HepG2 (cell line): ENCODE measurements around the gene KLRK1. TPM values are rescaled to one million over a fixed set of nuclear protein-coding genes. Genes with fewer than 3 reads are reported as not detected.

Source experiments
- CCDC6 ChIP-seq: sonication (generic); formaldehyde crosslinking; IDR thresholded peaks from 2 replicates; pipeline ENCODE4 v1.8.1; 2022; ENCODE audit warnings: mild to moderate bottlenecking, missing genetic modification reagents, moderate library complexity
- CEBPG ChIP-seq: IDR thresholded peaks from 2 replicates; pipeline ENCODE4 v1.6.1; 2016
- ETV6 ChIP-seq: sonication (generic); formaldehyde crosslinking; conservative IDR thresholded peaks from 2 replicates; pipeline ENCODE4 v1.4.0; 2020; ENCODE audit warnings: missing genetic modification reagents
- FOXK1 ChIP-seq: sonication (generic); formaldehyde crosslinking; IDR thresholded peaks from 2 replicates; pipeline ENCODE4 v1.4.0; 2020; ENCODE audit warnings: low read depth, missing genetic modification reagents, borderline replicate concordance
- SMC3 ChIP-seq: IDR thresholded peaks from 2 replicates; pipeline ENCODE4 v1.6.1; 2011; ENCODE audit warnings: low read length, improper control_type of control experiment
- SRY ChIP-seq: sonication (generic); formaldehyde crosslinking; IDR thresholded peaks from 2 replicates; pipeline ENCODE4 v1.8.0; 2022; ENCODE audit warnings: mild to moderate bottlenecking, missing genetic modification reagents
- ZNF205 ChIP-seq: IDR thresholded peaks from 2 replicates; pipeline ENCODE4 v1.6.1; 2018; ENCODE audit warnings: missing biosample characterization, missing genetic modification reagents
- ZNF549 ChIP-seq: sonication (generic); formaldehyde crosslinking; IDR thresholded peaks from 2 replicates; pipeline ENCODE4 v1.5.0; 2020; ENCODE audit warnings: missing genetic modification reagents
- ZNF737 ChIP-seq: sonication (generic); formaldehyde crosslinking; IDR thresholded peaks from 2 replicates; pipeline ENCODE4 v1.5.0; 2020; ENCODE audit warnings: missing genetic modification reagents, mild to moderate bottlenecking, borderline replicate concordance
- ZNF761 ChIP-seq: sonication (generic); formaldehyde crosslinking; conservative IDR thresholded peaks from 2 replicates; pipeline ENCODE4 v1.4.0; 2020; ENCODE audit warnings: mild to moderate bottlenecking, missing genetic modification reagents
- ZNF775 ChIP-seq: sonication (generic); formaldehyde crosslinking; IDR thresholded peaks from 2 replicates; pipeline ENCODE4 v1.4.0; 2020; ENCODE audit warnings: missing genetic modification reagents, mild to moderate bottlenecking, moderate library complexity, borderline replicate concordance
- ZNF879 ChIP-seq: sonication (generic); formaldehyde crosslinking; IDR thresholded peaks from 2 replicates; pipeline ENCODE4 v1.8.1; 2023; ENCODE audit warnings: missing genetic modification reagents
- polyA plus RNA-seq, 8 experiments: library from polyadenylated mRNA; depleted of rRNA in 3 of 8; stranded (reverse) in 7 of 8; unstranded in 1 of 8; fragments of >200 nt; fragmentation: Illumina TruSeq in 4 of 8; extraction: Trizol in 4 of 8; gene quantifications; 2 replicates each; pipeline versions ENCODE4 v1.2.1 to v1.2.3, GENCODE V29; 2011 to 2016; ENCODE audit warnings: low read depth in 4 of 8, missing spikeins in 1 of 8, mixed read lengths in 1 of 8; ENCODE audit not compliant: insufficient read depth in 1 of 8
- total RNA-seq, 5 experiments: library from RNA; depleted of rRNA; stranded (reverse); fragments of >200 nt; fragmentation: Illumina TruSeq; extraction: Trizol; gene quantifications; 2 replicates each; pipeline ENCODE4 v1.2.3, GENCODE V29; 2016; ENCODE audit warnings: low read depth in 1 of 5
- TF ChIP-seq, protein P1 (sequence below): sonication (generic); formaldehyde crosslinking; IDR thresholded peaks from 2 replicates; pipeline ENCODE4 v1.5.1; 2020; ENCODE audit warnings: mild to moderate bottlenecking, missing genetic modification reagents, borderline replicate concordance
- TF ChIP-seq, protein P2 (sequence below): sonication (generic); formaldehyde crosslinking; IDR thresholded peaks from 2 replicates; pipeline ENCODE4 v1.8.0; 2023; ENCODE audit warnings: mild to moderate bottlenecking, missing genetic modification reagents
- TF ChIP-seq, protein P3 (sequence below): sonication (generic); formaldehyde crosslinking; IDR thresholded peaks from 2 replicates; pipeline ENCODE4 v1.4.0; 2020; ENCODE audit warnings: mild to moderate bottlenecking, missing genetic modification reagents, borderline replicate concordance
- TF ChIP-seq, protein P4 (sequence below): sonication (generic); formaldehyde crosslinking; IDR thresholded peaks from 2 replicates; pipeline ENCODE4 v1.5.0; 2020; ENCODE audit warnings: missing genetic modification reagents
- TF ChIP-seq, protein P5 (sequence below): sonication (generic); formaldehyde crosslinking; IDR thresholded peaks from 2 replicates; pipeline ENCODE4 v1.8.1; 2023; ENCODE audit warnings: mild to moderate bottlenecking, missing genetic modification reagents

Gene KLRK1
- total and polyA plus RNA-seq, 2 of the 13 experiments (the other 11 are each of a cell fraction or from before 2014, with no cell fraction given): not detected

DNA sequence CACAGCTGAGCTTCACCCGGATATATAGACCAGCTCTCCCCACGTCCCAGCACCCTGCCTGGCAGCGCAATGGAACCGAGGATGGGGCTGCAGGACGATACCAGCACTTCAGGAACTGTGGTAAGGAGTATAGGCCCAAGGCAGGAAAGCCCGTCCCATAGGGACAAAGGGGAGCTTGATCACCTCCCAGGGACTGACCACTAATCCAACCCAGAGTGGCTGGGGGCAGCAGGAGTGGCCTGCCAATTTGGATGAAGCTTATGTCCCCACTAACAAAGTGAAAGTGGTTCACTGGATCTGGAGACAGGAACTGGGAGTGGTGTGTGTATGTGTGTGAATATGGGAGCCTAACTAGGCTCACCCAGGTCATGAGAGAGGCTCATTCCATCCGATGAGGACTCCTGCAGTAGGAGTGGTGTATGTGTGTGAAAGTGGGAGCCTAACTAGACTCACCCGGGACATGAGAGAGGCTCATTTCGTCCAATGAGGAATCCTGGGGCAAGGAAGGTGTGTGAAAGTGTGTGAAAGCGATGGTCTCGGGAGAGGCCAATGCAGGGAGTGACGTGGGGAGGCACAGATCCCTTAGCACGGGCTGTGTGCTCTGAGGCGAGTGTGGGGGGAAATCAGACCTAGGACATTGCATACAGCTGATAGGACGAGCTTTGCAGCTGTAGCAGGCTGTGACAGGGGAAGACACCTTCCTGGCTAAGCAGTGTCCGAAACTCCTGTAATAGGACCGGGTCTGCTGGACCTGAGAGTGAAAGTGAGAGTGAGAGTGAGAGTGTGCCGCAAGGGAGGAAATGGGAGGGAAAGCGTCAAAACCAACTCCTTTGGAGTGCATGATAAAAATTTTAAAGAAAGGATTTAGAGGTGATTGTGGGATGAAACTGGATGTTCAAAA, 25.7 kb downstream of the KLRK1 start (continued):
- TF ChIP-seq, protein P1, sequence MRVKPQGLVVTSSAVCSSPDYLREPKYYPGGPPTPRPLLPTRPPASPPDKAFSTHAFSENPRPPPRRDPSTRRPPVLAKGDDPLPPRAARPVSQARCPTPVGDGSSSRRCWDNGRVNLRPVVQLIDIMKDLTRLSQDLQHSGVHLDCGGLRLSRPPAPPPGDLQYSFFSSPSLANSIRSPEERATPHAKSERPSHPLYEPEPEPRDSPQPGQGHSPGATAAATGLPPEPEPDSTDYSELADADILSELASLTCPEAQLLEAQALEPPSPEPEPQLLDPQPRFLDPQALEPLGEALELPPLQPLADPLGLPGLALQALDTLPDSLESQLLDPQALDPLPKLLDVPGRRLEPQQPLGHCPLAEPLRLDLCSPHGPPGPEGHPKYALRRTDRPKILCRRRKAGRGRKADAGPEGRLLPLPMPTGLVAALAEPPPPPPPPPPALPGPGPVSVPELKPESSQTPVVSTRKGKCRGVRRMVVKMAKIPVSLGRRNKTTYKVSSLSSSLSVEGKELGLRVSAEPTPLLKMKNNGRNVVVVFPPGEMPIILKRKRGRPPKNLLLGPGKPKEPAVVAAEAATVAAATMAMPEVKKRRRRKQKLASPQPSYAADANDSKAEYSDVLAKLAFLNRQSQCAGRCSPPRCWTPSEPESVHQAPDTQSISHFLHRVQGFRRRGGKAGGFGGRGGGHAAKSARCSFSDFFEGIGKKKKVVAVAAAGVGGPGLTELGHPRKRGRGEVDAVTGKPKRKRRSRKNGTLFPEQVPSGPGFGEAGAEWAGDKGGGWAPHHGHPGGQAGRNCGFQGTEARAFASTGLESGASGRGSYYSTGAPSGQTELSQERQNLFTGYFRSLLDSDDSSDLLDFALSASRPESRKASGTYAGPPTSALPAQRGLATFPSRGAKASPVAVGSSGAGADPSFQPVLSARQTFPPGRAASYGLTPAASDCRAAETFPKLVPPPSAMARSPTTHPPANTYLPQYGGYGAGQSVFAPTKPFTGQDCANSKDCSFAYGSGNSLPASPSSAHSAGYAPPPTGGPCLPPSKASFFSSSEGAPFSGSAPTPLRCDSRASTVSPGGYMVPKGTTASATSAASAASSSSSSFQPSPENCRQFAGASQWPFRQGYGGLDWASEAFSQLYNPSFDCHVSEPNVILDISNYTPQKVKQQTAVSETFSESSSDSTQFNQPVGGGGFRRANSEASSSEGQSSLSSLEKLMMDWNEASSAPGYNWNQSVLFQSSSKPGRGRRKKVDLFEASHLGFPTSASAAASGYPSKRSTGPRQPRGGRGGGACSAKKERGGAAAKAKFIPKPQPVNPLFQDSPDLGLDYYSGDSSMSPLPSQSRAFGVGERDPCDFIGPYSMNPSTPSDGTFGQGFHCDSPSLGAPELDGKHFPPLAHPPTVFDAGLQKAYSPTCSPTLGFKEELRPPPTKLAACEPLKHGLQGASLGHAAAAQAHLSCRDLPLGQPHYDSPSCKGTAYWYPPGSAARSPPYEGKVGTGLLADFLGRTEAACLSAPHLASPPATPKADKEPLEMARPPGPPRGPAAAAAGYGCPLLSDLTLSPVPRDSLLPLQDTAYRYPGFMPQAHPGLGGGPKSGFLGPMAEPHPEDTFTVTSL (CRISPR knock-in tag): no peak
- TF ChIP-seq ZNF879 (CRISPR knock-in tag) (no peak), CCDC6 (CRISPR knock-in tag) (no peak; the same call in 1 of the 2 replicates), SRY (CRISPR knock-in tag) (0 out of 2 replicates have a peak, but pooled peaks have one; percentile 52), ZNF775 (CRISPR knock-in tag) (no peak), FOXK1 (CRISPR knock-in tag) (no peak), CEBPG (CRISPR knock-in tag) (no peak), ZNF549 (no peak), ETV6 (no peak), ZNF761 (CRISPR knock-in tag) (no peak), ZNF737 (CRISPR knock-in tag) (no peak), SMC3 (no peak), ZNF205 (CRISPR knock-in tag) (no peak)
- TF ChIP-seq, protein P2, sequence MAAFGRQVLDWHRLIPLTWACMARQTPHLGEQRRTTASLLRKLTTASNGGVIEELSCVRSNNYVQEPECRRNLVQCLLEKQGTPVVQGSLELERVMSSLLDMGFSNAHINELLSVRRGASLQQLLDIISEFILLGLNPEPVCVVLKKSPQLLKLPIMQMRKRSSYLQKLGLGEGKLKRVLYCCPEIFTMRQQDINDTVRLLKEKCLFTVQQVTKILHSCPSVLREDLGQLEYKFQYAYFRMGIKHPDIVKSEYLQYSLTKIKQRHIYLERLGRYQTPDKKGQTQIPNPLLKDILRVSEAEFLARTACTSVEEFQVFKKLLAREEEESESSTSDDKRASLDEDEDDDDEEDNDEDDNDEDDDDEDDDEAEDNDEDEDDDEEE (CRISPR knock-in tag): no peak
- TF ChIP-seq, protein P3, sequence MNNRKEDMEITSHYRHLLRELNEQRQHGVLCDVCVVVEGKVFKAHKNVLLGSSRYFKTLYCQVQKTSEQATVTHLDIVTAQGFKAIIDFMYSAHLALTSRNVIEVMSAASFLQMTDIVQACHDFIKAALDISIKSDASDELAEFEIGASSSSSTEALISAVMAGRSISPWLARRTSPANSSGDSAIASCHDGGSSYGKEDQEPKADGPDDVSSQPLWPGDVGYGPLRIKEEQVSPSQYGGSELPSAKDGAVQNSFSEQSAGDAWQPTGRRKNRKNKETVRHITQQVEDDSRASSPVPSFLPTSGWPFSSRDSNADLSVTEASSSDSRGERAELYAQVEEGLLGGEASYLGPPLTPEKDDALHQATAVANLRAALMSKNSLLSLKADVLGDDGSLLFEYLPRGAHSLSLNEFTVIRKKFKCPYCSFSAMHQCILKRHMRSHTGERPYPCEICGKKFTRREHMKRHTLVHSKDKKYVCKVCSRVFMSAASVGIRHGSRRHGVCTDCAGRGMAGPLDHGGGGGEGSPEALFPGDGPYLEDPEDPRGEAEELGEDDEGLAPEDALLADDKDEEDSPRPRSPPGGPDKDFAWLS (CRISPR knock-in tag): no peak
- TF ChIP-seq, protein P4, sequence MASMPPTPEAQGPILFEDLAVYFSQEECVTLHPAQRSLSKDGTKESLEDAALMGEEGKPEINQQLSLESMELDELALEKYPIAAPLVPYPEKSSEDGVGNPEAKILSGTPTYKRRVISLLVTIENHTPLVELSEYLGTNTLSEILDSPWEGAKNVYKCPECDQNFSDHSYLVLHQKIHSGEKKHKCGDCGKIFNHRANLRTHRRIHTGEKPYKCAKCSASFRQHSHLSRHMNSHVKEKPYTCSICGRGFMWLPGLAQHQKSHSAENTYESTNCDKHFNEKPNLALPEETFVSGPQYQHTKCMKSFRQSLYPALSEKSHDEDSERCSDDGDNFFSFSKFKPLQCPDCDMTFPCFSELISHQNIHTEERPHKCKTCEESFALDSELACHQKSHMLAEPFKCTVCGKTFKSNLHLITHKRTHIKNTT: no peak
- TF ChIP-seq, protein P5, sequence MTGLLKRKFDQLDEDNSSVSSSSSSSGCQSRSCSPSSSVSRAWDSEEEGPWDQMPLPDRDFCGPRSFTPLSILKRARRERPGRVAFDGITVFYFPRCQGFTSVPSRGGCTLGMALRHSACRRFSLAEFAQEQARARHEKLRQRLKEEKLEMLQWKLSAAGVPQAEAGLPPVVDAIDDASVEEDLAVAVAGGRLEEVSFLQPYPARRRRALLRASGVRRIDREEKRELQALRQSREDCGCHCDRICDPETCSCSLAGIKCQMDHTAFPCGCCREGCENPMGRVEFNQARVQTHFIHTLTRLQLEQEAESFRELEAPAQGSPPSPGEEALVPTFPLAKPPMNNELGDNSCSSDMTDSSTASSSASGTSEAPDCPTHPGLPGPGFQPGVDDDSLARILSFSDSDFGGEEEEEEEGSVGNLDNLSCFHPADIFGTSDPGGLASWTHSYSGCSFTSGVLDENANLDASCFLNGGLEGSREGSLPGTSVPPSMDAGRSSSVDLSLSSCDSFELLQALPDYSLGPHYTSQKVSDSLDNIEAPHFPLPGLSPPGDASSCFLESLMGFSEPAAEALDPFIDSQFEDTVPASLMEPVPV (CRISPR knock-in tag): no peak
